Measurements from ENCODE around the gene POC5.
"Not testable (repeated sequence)": the region's sequence is repeated elsewhere in the genome, so short reads cannot be mapped to it uniquely, and the experiment has no call there.

The POC5 gene

DNA sequence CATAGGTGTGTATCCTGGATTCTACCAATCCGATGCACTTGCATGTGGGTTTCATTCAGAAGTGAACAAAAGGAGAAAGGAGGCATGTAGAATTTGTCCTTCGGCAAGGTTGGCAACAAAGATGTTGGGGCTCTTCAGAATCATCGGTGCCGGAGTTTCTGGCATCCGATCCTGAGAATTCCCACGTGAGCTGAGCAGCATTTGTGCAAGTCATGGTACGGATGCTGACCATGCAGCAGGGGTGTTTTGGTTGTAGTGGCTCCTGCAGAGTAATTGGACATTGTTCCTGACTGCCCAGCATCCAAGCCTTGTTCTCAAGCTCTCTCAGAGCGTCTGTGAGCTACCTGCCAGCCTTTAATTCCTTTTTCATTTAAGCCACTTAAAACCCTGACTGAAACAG, 19.0 kb upstream of the POC5 start:
- TF ChIP-seq, protein P1, sequence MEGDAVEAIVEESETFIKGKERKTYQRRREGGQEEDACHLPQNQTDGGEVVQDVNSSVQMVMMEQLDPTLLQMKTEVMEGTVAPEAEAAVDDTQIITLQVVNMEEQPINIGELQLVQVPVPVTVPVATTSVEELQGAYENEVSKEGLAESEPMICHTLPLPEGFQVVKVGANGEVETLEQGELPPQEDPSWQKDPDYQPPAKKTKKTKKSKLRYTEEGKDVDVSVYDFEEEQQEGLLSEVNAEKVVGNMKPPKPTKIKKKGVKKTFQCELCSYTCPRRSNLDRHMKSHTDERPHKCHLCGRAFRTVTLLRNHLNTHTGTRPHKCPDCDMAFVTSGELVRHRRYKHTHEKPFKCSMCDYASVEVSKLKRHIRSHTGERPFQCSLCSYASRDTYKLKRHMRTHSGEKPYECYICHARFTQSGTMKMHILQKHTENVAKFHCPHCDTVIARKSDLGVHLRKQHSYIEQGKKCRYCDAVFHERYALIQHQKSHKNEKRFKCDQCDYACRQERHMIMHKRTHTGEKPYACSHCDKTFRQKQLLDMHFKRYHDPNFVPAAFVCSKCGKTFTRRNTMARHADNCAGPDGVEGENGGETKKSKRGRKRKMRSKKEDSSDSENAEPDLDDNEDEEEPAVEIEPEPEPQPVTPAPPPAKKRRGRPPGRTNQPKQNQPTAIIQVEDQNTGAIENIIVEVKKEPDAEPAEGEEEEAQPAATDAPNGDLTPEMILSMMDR (IDR thresholded peaks at IDR 0.05; ENCODE audit: low read depth, low read length): no peak
- H3K4me3 ChIP-seq (ENCODE audit: low read depth, low read length): no peak overlapping the region

DNA sequence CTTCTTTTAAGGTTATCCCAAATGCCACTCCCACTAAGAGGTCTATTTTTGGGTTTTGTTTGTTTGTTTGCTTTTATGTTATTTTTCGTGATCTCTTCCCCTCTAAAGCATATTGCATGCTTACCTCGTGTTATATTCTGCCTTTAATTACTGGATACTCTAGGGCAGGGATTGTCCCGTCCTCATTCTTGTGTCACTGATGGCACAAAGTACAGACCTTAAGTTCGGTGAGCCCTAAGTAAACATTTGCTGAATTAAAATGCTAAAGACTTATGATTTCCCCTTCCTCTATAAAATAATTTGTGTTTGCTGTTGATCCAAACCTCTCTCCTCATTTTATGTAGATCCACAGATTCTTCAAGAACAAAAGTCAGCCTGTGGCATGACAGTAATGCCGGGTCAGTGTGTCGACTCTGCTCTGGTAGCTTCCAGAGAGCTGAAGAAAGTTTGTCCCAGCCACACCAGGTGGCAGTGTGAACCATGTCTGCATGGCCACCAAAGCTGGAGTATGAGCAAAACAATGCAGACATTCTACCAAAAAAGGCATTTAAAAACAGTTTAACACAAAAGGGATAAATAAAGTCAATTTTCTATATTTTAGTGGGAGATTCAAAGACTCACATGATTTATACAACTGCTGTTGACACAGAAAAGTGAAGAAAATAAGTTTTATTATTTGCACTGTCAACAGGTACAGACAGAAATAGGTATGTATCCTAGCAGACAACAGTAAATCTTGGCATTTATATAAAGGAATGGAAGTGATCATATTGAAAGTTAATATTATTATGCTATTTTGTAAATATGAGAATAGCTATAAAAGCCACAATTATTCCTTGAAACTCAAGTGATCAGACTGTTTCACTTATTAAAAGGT, 17.9 kb upstream of the POC5 start:
- TF ChIP-seq, protein P1 (IDR thresholded peaks at IDR 0.05; ENCODE audit: low read depth, low read length): peak; percentile 14; the same call in 1 of the 2 replicates

DNA sequence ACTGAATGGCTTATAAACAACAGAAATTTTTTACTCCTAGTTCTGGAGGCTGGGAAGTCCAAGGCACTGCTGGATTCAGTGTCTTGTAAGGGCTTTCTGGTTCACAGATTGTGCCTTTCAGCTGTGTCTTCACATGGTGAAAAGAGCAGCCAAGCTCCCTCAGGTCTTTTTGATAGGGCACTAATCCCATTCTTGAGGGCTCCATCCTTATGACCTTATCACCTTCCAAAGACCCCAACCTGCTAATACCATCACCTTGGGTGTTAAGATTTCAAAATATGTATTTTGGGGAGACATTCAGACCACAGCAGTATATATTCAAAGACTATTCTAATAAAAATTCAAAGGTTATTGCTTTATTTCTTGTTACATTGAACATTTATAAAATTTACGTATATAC, 16.5 kb upstream of the POC5 start:
- no peak overlapping the region for H3K4me3 ChIP-seq (ENCODE audit: low read depth, low read length)
- TF ChIP-seq, protein P1 (IDR thresholded peaks at IDR 0.05; ENCODE audit: low read depth, low read length): no peak

More for the DNA sequence above, 17.9 kb upstream of the POC5 start:
- no peak overlapping the region for H3K4me3 ChIP-seq (ENCODE audit: low read depth, low read length)

DNA sequence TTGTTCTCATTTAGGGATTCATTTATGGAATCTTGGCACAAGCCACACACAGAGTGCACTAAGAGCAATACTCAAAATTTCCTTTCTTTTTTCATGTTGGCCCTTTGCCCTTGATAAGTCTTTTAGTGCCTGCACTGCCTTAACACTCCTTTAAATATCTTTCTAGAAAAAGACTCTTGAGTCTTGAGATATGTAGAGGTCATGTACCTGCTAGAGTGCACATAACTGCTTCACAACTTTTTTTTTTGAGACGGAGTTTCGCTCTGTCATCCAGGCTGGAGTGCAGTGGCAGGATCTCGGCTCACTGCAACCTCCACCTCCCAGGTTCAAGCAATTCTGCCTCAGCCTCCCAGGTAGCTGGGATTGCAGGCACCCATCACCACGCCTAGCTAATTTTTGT, 14.3 kb upstream of the POC5 start:
- H3K4me3 ChIP-seq (ENCODE audit: low read depth, low read length): not testable (repeated sequence)

DNA sequence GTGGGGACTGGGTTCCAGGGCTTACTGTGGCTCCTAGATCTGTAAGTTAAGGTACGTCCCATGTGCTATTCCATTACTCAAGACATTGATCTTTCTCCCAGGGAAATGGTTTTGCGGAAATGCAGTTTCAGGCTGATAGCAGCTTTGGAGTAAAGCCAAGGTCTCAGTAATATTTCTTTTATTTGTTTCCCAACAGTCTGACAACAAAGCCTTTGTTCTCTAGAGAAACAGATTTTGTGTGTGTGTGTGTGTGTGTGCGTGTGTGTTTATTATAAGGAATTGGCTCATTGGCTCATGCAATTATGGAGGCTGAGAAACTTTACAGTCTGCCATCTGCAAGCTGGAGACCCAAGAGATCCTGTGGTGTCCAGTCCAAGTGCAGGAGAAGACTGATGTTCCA, 12.1 kb upstream of the POC5 start:
- H3K4me3 ChIP-seq (ENCODE audit: low read depth, low read length): no peak overlapping the region

DNA sequence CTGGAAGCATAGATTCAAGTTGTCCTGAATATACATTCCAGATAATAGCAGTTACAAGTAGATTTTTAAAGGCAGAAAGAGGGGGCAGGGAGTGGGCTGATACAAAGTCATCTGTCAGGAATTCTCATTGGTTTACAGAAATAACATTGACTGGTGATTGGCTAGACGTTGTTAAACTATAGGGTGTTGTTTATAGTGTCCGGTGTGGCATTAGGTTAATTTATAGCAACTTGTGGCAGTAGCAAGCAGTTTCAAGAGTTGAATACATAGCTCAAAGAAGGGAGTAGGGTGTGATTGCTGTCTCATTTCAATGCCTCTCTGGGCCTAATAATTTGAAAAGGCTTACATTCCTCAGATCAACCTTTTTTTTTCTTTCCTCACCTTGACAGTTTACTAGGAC, 10.7 kb upstream of the POC5 start:
- TF ChIP-seq, protein P1 (IDR thresholded peaks at IDR 0.05; ENCODE audit: low read depth, low read length): no peak
- H3K4me3 ChIP-seq (ENCODE audit: low read depth, low read length): no peak overlapping the region

More for the DNA sequence above, 12.1 kb upstream of the POC5 start:
- TF ChIP-seq, protein P1 (IDR thresholded peaks at IDR 0.05; ENCODE audit: low read depth, low read length): no peak

DNA sequence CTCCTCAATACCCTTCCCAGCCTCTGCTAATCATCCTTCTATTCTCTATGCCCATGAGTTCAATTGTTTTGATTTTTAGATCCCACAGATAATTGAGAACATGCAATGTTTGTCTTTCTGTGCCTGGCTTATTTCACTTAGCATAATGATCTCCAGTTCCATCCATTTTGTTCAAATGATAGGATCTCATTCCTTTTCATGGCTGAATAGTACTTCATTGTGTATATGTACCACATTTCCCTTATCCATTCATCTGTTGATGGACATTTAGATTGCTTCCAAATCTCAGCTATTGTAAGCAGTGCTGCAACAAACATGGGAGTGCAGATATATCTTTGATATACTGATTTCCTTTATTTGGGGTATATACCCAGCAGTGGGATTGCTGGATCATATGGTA, 9.0 kb upstream of the POC5 start:
- not testable (repeated sequence) for H3K4me3 ChIP-seq (ENCODE audit: low read depth, low read length)

DNA sequence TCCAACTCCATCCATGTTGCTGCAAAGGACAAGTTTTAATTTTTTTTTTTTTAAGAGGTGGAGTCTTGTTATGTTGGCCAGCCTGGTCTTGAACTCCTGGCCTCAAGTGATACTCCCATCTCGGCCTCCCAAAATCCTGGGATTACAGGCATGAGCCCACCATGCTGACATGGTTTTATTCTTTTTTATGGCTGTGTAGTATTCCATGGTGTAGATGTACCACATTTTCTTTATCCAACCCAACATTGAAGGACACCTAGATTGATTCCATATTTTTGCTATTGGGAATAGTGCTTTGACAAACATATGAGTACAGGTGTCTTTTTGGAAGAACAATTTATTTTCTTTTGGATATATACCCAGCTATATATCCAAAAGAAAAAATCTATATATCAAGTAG, 6.1 kb upstream of the POC5 start:
- H3K4me3 ChIP-seq (ENCODE audit: low read depth, low read length): no peak overlapping the region
- TF ChIP-seq, protein P1 (IDR thresholded peaks at IDR 0.05; ENCODE audit: low read depth, low read length): no peak
